Stimulated activated CD8-positive, alpha-beta memory T cell treated with anti-CD3 and anti-CD28 coated beads, Interleukin-7, amount 100 ng/mL, for 1 hour (primary cell): ENCODE results near the gene VASH2.
"Not testable (repeated sequence)": the region's sequence is repeated elsewhere in the genome, so short reads cannot be mapped to it uniquely, and the experiment has no call there.

ENCODE experiments used
- DNase-seq, 2 donors: peaks; one replicate each; pipeline ENCODE4 v3.0.0-alpha.2; 2020; ENCODE audit warnings: low read depth in 2 of 2

The VASH2 gene

DNA sequence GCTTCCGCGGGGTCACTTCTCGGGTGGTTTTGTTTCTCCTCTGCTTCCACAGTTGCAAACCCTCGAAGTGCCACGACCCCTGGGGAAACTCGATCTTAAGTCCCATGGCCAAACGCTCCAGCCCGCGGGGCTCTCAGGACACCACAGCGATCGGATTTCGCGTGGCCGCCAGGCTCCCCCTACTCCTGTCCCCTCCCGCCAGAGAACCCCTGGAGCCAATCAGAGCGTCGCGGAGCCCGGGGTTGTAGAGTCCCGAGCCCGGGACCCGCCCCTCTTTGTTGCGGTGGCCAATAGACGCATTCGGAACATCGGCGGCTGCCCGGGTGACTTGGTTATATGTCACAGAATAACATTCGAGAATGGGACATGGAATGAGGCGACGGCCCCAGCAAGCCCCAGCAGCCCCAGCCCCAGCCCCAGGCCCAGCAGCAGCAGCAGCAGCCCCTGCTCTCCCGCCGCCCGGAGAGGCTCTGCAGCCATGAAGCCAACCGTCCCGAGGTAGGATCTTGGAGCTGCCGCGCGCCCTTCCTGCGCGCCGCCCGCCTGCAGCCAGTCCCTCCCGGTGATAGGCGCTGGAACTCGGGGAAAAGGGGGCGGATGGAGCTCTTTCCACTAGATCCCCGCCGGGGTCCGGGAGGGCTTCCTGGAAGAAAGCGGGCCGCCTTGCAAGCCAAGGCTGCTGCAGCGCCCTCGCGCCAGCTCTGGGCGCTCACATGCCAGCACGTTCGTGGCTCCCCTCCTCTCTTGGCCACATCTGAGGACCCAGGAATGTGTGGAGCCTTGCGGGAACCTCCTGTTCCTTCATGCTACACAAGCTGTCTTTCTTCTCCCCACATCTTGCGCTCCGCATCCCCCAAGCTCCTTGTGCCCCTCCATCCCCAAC, at the start of gene VASH2:
Gene VASH2 (plus strand): TSS at position 299 of the 883 bp plus-strand sequence. CDS start 1,002 bp downstream, outside the sequence.
- DNase-seq, result peak; percentile 2 to 20

DNA sequence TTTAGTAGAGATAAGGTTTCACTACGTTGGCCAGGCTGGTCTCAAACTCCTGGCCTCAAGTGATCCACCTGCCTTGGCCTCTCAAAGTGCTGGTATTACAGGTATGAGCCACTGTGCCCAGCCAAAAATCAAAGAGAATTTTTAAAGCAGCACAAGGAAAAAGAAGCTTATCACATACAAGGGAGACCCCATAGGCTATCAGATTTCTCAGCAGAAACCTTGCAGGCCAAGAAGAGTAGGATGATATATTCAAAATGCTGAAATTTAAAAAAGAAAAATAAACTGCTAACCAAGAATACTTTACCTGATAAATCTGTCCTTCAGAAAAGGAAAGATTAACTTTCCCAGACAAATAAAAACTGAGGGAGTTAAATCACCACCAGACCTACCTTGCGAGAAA, 49.1 kb upstream of the VASH2 start:
- no peak for DNase-seq

DNA sequence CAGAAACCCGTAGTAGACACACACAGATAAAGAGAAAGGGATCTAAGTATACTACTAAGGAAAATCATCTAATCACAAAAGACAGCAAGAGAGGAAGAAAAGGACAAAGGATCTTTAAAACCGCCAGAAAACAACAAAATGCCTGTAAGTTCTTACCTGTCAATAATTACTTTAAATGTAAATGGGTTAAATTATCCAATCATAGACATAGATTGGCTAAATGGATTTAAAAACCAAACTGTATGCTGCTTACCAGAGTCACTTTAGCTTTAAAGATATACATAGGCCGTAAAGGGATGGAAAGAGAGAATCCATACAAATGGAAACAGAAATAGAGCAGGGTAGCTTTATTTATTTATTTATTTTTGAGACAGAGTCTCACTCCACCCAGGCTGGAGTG, 48.3 kb upstream of the VASH2 start:
- DNase-seq, result no peak

DNA sequence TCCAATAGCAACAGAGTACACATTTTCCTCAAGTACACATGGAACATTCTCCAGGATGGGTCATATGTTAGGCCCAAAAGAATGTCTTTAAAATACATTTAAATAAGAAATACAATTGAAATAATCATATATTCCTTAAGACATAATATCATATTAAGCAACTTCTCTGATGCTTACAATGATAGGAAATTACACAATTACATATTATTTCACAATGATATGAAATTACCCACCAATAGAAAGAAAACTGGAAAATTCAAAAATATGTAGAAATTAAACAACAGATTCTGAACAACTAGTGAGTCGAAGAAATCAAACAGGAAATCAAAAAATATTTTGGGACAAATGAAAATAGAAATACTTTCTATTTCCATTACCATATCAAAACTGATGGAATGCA, 46.7 kb upstream of the VASH2 start:
- no peak for DNase-seq

DNA sequence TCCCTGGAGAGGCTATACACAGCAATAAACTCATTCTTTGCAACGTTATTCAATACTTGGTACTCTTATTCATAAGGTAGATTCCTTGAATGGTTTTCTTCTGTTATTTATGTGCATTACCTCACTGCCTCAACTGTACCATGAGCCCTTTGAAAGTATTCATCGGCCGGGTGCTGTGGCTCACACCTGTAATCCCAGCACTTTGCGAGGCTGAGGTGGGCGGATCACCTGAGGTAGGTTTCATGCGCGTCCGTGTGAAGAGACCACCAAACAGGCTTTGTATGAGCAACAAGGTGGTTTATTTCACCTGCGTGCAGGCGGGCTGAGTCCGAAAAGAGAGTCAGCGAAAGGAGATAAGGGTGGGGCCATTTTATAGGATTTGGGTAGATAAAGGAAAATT, 42.3 kb upstream of the VASH2 start:
- not testable (repeated sequence) for DNase-seq

DNA sequence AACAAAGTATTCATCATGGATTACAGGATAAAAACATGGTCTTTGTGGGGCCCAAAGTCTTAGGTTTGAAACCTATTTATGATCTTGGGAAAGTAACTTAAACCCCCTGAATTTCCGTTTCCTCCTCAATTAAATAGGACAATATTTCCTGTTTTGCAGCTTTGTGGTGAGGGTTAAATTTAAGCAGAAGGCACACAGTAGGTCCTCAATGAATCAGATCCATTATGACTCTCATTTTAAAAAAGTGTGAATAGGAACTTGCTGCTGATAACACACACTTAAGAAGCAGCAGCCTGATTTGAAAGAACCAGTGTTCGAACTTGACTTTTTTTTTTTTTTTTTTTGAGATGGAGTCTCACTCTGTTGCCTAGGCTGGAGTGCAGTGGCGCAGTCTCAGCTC, 41.4 kb upstream of the VASH2 start:
- no peak for DNase-seq

DNA sequence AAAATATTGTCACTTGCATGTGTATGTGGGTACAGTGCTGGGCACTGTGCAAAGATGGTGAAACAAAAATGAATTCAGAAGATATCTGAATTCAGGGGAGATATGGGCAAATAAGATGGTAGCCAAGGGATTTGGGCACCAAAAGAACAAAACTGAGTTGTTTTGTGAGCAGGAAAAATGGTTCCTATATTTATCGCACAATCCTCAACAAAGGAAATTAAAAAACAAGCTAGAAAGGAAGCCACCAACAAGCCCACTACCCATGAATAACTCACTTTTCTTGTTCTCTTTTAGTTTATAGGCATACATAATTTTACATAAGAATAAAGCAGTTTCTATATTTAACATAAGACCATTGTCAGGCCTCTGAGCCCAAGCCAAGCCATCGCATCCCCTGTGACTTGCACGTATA, 40.7 kb upstream of the VASH2 start:
- no peak for DNase-seq

DNA sequence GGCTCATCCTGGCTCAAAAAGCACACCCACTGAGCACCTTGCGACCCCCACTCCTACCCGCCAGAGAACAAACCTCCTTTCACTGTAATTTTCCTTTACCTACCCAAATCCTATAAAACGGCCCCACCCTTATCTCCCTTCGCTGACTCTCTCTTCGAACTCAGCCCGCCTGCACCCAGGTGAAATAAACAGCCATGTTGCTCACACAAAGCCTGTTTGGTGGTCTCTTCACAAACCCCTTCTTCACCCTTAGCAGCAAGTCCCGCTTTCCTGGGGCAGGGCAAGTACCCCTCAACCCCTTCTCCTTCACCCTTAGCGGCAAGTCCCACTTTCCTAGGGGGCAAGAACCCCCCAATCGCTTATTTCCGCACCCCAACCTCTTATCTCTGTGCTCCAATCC, 40.1 kb upstream of the VASH2 start:
- DNase-seq, result not testable (repeated sequence)

DNA sequence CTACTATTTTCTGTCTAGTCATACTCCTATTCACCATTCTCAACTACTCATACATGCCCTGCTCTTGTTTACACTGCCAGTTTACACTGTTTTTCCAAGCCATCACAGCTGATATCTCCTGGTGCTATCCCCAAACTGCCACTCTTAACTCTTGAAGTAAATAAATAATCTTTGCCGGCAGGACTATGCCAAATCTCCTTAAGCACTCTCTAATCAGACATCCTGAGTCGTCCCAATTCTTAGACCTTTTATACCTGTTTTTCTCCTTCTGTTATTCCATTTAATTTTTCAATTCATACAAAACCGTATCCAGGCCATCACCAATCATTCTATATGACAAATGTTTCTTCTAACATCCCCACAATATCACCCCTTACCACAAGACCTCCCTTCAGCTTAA, 36.7 kb upstream of the VASH2 start:
- not testable (repeated sequence) for DNase-seq

DNA sequence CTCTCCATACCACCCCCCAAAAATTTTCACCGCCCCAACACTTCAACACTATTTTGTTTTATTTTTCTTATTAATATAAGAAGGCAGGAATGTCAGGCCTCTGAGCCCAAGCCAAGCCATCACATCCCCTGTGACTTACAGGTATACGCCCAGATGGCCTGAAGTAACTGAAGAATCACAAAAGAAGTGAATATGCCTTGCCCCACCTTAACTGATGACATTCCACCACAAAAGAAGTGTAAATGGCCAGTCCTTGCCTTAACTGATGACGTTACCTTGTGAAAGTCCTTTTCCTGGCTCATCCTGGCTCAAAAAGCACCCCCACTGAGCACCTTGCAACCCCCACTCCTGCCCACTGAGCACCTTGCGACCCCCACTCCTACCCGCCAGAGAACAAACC, 36.2 kb upstream of the VASH2 start:
- not testable (repeated sequence) for DNase-seq

DNA sequence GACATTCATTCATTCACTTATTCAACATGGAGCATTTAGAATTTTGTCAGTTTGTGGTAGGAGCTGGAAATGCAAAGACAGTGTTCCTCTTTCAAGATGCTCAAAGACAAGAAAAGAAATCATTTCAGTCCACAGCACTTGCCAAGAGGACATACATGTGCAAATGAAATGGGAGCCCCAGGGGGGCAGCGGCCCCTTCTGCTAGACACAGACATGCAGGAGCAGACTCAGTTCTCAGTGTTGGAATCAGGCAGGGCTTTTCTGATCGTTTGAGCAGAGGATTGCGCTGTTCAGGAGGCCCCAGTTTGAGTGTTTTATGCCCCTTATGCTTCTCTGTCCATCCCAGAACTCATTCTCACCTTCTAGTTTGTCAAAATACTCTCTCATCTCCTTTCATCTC, 35.6 kb upstream of the VASH2 start:
- DNase-seq, result no peak

DNA sequence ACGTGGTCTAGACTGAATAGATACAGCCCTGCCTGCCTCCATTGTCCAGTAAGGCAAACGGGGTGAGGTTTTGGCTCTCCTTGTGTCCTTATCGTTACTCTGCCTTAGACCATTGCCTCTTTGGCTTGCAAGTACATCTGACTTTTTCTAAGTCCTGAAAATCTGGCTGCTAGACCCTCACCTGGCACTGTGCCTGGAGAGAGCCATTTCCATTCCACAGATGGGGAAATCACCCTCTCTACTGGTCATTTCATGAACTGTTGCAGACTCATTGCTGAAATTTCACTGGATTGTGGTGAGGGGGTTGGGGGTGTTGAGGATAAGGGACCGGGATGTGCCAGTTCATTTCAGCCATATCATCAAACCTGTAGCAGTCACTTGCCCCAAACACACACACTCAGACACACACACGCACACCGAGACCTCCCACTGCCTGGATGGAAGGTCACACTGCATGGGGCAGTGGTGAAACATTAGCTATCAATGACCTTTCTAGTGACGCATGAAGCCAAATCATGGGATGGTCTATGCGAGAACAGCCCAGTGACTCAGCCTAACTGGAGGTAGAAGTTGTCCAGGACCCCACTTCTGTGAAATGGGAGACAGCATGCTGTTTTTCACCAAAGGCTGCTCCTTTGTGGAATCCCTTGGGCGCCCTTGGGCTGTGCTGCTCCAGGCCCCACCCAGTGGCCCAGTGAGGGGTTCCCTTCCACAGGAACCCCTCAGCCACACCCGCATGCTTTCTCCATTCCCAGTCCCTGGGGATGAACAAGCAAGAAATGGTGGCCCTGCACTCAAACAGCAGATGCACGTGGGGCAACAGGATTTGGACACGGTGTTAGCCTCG, 34.9 kb upstream of the VASH2 start:
- DNase-seq, result no peak

DNA sequence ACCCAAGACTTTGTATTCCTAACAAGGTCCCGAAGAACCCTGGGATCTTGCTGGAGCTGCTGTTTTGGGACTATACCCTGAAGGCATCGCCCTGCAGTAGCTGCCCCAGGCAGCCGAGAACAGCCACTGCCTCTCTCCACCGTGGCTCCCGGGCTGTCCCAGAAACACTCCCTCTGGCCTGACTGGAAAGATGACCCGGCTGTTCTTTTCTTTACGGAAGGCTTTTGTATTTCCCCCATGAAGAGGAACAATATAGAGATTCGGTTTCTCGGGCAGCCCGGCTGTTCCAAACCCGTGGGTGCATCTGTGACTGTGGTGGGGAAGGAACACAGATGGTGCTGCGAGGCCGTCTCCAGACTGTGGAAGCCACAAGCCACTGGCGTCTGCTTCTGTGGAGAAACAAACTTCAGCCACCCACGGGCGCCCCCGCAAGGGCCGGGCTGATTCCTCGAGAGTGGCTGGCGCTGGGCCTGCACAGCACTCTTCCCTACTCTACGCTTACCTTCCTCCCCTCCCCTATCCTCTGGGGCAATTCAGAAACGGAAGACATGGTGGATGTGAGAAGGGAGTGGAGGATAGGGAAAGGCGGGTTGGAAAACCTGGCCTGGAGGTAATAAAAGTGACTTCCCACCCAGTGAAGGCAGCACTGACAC, 33.7 kb upstream of the VASH2 start:
- no peak for DNase-seq

DNA sequence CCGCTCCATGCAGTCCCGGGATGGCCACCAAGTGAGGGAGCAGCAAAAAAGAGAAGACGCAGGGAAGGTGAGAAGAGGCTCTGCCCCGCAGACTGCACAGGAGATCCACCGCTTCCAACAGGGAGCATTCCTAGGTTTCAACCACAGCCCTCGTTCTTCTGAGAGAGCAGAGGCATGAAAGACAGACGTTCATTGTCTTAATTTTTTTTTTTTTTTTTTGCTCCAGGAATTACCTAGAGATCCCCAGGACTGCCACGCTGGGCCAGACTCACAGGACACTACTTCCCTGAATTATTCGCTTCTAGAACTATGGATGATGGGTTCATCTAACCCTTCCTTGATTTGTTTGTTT, 33.2 kb upstream of the VASH2 start:
- no peak for DNase-seq

DNA sequence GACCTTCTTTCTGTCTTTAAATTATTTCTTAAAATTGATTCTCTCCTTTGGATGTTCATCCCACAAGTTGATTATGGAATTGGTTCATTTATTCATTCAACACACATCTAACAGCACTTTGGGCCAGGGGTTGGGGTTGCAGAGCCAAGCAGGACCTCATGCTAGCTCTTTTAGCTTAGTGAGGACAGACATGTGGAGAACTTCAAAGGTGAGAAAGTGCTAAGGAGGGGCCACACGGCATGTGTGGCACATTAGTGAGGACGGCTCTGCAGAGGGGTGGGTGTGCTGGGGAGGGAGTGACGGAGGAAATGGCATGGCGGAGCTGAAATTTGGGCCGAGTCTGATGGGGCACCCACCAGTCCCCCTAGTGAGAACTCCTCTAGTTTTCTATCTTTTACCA, 32.5 kb upstream of the VASH2 start:
- no peak for DNase-seq

DNA sequence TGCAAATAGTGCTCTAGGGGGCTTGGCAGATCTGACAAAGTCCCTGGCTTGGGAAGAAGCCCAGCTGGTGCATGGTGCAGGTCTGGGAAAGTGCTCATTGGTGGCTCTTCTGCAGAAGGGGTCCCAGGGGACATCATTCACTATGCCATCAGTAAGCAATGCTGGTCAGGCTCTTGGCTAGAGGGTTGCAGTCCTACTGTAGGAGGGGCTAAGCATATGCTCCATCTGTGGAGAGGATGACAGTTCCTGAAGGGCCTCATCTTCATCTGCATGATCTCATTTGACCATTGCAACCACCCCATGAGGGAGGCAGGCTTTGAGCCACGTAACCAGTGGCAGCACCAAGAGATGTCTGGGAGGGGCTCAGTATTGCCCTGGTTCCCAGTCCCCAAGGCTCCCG, 31.5 kb upstream of the VASH2 start:
- DNase-seq, result no peak

DNA sequence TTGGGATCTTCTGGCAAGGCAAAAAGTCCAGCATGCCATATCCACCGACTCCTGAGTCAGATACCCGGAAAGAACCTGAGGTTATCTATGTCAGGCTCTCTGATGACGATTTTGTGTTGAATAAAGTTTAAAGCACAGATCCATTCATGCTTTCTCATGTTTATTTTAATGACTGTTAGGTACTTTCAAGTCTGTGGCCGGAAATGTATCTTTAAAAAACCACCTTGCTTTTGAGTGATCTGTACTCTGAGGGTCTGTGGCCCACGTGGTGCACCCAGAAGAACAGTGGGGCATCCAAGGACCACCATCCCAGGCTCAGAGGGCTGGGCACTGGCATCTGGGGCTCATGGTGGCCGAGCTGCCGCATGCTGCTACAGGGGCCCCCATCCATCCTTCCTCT, 30.1 kb upstream of the VASH2 start:
- DNase-seq, result no peak

DNA sequence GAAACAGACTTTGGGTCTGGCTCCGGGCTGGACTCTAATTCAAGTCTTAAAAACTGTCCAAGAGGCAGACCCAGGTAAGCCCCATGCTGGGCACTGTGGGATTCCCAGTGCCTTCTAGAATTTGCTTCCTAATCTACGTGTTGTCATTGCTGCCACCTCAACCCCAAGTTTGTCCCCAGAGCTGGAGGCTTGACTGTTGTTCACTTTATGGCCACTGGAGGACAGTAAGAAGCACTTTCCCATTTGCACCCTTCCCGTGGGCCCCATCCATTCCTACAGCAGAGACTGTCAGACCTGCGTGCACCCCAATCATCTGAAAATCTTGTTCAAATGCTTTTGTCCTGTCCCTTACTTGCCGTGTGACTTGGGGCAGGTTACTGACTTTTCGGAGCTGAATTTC, 29.4 kb upstream of the VASH2 start:
- no peak for DNase-seq

DNA sequence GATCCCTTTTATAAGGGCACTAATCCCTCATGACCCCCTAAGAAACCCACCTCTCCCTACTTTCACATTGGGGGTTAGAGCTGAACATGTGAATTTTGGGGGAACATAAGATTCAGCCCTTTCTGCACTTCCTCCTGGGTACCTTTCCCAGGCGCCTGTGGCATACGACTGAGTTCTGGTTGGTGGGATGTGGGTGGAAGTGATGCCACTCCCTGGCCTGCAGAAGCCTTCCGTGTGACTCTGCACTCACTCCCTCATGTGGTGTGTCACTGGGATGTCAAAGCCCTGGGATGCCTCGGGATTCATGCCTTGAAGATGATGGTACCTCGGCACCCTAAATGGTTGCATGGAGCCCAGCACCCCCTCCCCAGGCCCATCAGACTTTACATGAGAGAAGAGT, 28.3 kb upstream of the VASH2 start:
- no peak for DNase-seq

DNA sequence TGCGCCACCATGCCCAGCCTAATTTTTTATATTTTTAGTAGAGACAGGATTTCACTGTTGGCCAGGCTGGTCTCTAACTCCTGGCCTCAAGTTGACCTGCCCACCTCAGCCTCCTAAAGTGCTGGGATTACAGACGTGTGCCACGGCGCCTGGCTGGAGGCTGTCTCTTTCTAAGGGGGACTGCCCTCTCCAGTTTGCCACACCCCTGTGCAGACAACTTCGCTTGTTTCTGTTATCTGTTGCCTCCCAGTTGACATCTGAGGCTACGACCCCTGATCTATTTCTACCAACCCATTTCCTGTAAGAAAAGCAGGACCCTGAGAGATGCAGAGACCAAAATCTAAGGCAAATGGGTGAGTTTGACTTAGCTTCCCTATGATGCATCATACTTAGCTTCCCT, 24.0 kb upstream of the VASH2 start:
- no peak for DNase-seq

DNA sequence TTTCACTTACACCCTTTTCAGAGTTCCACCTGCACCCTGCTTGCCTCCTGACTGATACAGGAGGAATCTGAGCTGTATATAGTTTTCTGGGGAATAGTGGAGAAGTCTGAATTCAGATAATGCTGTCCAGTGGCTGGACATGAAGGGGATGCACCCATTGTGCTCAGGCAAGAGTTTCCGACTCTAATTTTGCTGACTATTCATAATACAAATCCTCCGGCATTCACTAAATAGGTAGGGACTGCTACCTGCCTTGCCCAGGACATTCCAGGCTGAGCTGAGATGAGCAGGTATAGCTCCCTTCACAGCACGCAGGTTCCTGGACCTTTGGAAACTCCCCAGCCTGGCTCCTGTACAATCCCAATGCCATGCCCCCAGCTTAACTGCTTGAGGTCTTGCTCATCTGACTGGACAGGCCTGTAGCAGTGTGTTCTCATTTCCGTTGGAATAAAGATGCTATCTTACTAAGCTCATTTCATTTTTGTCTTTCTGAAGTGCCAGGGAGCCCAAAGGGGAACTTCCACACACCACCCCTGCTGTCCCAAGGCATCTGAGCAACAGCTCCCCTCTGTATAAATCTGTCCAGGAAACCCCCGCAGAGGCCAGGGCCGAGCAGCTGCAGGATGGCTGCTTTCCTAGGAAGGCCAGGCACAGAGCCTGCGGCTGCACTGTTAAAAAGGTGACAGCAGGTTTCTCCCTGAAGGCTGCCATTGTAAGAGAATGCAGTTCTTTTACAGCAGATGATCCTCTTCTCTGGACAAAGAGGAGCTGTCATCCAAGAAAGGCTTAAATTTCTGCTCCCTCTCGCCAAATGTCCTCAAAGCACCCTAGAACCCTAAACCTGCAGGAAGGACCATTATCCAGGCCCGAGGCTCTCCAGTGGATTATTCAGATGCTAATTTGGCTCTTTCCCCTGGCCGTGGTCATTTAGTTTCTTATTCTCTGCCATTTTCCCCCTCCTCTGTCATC, 21.7 kb upstream of the VASH2 start:
- no peak for DNase-seq
